GM12891 (cell line): ENCODE data around the gene ADPRH.

Experiments used
- POLR2A ChIP-seq: IDR thresholded peaks from 2 replicates; pipeline ENCODE4 v1.6.1; 2011; ENCODE audit warnings: low read depth, low read length, control low read depth
- POLR2AphosphoS5 ChIP-seq: IDR thresholded peaks from 2 replicates; pipeline ENCODE4 v1.6.1; 2011; ENCODE audit warnings: low read depth, low read length, control low read depth

- no peak for TF ChIP-seq POLR2AphosphoS5
- TF ChIP-seq POLR2A = no peak
Measured at GRCh38 chr3:119534296-119534695, 45.0 kb upstream of the ADPRH start.
